GM21737 (cell line): ENCODE measurements around the gene RABGGTA.

Source experiments
- ATAC-seq: cut with Tn5 transposase; IDR thresholded peaks from one replicate; pipeline ENCODE4 v1.9.1; 2021; ENCODE audit warnings: mild to moderate bottlenecking, moderate library complexity; ENCODE audit not compliant: unreplicated experiment

RABGGTA gene

GRCh38 chr14:24279301-24280186 lies 8.1 kb upstream of the RABGGTA start:
- peak; percentile 63 for ATAC-seq

GRCh38 chr14:24278424-24278823 lies 7.0 kb upstream of the RABGGTA start:
- ATAC-seq: no peak

- no peak for ATAC-seq
Observed at GRCh38 chr14:24277606-24278321, 6.4 kb upstream of the RABGGTA start.

DNA sequence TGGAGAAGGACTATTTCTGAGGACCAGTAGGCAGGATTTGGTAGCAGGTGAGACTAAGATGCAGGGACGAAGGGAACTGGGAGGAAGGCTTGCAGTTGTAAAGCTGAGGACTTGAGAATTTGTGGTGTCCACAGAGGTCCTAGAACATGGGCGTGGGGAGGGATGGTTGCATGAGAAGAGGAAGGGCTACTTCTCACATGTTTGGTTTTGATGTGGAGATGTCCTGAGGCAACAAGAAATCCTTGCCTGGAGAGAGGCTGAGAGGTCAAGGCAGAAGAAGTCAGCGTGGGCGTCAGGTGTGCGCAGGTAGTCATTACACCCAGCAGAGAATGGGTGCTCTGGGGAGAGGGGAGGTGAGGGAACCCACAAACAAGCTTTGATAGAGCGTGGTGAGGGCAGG lies 5.7 kb upstream of the RABGGTA start:
- no peak for ATAC-seq

DNA sequence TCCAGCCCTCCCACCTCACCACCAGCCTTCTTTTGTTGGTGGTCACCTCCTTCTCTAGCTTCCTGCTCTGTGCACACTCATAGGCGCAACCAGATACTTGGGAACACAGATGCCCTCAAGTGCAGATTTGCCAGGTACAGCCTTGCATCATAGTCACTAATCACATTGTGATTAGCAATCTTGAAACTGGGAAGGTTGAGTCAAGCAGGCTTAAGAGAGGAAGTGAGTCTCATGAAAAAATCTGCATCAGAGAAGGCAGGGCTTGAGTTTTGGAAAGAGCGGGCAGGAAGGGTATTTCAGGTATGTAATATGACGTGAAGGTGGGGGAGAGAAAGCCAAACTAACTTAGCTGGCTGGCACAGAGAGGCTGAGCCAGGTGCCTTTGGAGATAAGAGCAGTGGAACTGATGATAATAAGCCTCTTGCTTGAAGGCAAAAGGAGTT lies 2.7 kb upstream of the RABGGTA start:
- peak; percentile 39 for ATAC-seq

- no peak for ATAC-seq
Observed at GRCh38 chr14:24273422-24273998, 2.1 kb upstream of the RABGGTA start.

DNA sequence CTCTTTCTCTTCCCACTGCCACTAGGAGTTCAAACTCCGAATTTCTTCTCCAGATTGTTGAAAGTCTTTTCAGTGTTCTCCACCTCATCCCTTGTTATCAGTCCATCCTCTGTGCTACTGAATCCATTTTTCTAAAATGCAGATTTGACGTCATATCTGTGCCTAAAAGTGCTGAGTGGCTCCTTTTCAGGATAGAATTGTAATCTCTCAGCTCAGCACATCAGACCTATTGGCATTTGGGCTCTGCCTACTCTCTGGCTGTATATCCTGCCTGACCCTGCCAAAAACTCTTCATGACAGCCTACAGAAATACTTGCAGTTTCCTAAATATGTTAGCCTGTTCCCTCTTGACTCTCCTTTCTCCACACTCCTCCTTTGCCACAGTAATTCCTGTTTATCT lies 1.1 kb upstream of the RABGGTA start:
- no peak for ATAC-seq

GRCh38 chr14:24271834-24272263 lies 452 bp upstream of the RABGGTA start:
- no peak for ATAC-seq

DNA sequence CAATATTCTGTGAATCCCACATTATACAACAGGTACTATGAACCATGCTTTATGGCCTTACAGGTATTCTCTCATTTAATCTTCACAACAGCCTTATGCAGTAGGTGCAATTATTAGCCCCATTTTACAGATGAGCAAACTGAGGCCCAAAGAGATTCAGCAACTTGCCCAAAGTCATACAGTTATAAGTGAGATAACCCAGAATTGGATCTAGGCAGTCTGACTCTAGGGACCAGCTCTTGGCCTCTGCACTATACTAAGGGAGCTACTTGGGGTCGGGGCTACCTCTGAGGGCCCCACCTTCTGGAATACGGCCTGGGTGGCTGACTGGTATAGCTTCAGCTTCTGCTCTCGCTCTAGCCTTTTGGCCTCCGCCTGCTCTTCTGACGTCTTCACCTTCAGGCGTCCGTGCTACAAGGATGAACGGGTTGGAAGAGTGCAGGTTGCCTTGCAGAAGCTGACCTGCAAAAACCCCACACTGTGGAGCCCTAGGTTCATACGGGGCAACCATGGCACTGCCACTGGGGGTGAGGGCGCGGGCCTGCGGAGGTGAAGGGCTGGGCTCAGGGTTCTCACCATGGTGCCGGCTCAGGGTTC lies 762 bp downstream of the RABGGTA start:
- ATAC-seq: no peak

DNA sequence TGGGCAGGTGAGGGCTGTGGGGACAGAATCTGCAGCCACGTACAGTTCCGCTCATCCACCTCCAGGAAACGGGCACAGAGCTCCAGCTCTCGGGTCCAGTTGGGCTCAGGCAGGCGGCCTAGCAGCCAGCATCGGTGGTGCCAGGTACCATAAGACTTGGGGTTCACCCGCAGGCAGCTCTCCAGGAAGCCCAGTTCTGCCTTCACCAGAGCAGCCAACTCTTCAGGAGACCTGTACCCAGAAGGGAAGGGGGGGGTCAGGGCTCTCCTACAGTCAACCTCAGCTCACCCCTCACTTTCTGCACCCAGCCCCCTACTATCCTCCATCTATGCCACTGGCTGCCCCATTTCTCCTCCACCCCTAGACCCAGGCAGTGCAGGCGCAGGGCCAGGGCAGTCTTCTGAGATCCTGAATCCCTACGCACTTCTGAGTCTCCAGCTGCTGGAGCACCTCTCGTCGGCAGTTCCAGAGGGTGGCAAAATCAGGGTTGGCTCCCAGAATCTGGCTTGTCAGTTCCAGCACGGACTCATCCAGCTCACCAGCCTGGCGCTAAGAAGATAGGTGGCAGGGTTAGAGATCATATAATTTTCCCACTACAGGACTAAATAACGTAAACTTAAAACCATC lies 1.4 kb downstream of the RABGGTA start:
- no peak for ATAC-seq

GRCh38 chr14:24269368-24269767 lies 2.0 kb downstream of the RABGGTA start:
- no peak for ATAC-seq

- ATAC-seq: no peak
Observed at GRCh38 chr14:24268225-24268624, 3.2 kb downstream of the RABGGTA start.

DNA sequence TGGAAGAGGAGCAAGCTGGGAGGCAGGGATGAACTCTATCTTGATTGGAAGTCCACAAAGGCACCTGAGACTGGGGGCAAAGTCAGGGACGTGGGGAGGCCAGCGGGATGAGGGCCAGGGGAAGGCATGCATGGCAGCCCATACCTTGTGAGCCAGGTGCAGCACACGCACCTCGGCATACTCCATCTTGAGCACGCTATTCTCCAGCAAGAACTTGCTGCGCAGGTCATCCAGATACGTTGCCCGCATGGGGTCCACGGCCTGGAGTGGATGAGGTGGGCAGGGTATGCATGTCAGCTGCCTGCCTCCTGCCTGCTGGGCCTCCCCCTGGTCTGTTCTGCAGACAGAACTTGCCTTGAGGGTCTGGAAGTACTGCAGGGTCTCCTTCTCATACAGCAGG lies 3.9 kb downstream of the RABGGTA start:
- no peak for ATAC-seq

GRCh38 chr14:24266344-24267244 lies 4.8 kb downstream of the RABGGTA start:
- ATAC-seq: no peak

DNA sequence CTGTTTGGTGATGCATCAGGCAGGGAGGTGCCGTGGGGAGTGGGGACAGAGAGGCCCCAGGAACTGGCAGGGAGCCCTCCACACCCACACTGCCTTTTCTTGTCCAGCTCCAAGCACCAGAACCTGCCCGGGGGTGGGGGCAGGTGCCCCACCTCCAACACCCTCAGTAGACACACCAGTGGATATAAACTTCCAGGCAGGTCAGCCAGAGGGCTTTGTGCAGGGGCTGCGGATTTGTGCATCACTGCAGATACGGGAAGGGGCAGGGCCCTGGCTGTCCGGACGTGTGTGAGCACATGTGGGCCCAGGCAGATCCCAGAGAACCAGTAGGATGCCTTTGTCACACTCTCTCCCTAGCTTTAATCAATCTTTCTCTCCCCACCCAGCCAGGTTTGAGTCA lies 7.1 kb downstream of the RABGGTA start:
- ATAC-seq: no peak

GRCh38 chr14:24263848-24264247 lies 7.5 kb downstream of the RABGGTA start:
- no peak for ATAC-seq

GRCh38 chr14:24262821-24263733 lies 8.3 kb downstream of the RABGGTA start, which contains the start of gene TGM1:
Gene TGM1 (minus strand): TSS chr14:24263177. CDS start chr14:24262352, 825 bp downstream.
- no peak for ATAC-seq

- no peak for ATAC-seq
Observed at GRCh38 chr14:24261969-24262327, 9.4 kb downstream of the RABGGTA start.
